PC-3 (cell line): ENCODE data around the gene SALL4.

Experiments used
- EZH2 ChIP-seq: fragments of 300-600 bp; sonication (generic); IDR thresholded peaks from one replicate; pipeline ENCODE4 v1.6.1; 2017; ENCODE audit warnings: antibody characterized with exemption, mild to moderate bottlenecking, low read length; ENCODE audit not compliant: unreplicated experiment
- TF ChIP-seq, protein P1 (sequence below): fragments of 300-600 bp; sonication (generic); conservative IDR thresholded peaks from 2 replicates; pipeline ENCODE4 v1.5.1; 2017; ENCODE audit warnings: antibody characterized with exemption, low read depth, mild to moderate bottlenecking, low read length

DNA sequence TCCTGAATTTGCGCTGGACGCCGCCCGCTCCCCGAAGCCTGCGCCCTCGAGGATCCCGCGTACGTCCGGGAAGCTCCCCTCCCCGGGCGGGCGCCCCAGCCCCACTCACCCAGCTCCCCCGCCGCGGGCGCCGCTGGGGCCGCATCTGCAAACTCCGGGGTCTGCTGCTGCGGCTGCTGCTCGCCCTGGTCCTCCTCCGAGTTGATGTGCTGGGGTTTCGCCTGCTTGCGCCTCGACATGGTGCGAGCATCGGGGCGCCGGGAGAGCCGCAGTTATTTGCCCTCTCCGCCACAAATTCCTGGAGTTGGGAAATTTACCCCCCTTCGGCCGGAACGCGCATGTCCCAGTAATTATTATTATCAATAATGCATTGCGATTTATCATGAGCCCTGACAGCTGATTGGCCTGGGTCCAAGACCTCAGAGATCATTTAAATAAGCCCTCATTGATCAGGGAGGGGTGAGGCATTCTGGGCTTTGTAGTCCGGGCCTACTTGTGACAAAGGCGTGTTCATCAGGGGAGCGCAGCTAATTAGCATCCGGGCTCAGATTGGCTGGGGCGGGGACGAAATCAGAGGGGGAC lies at the start of gene SALL4:
- TF ChIP-seq, protein P1, sequence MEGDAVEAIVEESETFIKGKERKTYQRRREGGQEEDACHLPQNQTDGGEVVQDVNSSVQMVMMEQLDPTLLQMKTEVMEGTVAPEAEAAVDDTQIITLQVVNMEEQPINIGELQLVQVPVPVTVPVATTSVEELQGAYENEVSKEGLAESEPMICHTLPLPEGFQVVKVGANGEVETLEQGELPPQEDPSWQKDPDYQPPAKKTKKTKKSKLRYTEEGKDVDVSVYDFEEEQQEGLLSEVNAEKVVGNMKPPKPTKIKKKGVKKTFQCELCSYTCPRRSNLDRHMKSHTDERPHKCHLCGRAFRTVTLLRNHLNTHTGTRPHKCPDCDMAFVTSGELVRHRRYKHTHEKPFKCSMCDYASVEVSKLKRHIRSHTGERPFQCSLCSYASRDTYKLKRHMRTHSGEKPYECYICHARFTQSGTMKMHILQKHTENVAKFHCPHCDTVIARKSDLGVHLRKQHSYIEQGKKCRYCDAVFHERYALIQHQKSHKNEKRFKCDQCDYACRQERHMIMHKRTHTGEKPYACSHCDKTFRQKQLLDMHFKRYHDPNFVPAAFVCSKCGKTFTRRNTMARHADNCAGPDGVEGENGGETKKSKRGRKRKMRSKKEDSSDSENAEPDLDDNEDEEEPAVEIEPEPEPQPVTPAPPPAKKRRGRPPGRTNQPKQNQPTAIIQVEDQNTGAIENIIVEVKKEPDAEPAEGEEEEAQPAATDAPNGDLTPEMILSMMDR: no peak
- no peak for TF ChIP-seq EZH2
